Epidermal melanocyte (primary cell): ENCODE results near the gene C5AR1.
"Not testable (repeated sequence)": the region's sequence is repeated elsewhere in the genome, so short reads cannot be mapped to it uniquely, and the experiment has no call there.

ENCODE experiments used
- DNase-seq: peaks from one replicate; pipeline ENCODE4 v3.0.0; 2011; ENCODE audit warnings: low spot score; ENCODE audit not compliant: insufficient read length

The C5AR1 gene

GRCh38 chr19:47309608-47310007, at the start of gene C5AR1:
Gene C5AR1 (plus strand): TSS chr19:47309861. CDS start chr19:47309896, 35 bp downstream.
- no peak for DNase-seq

- no peak for DNase-seq
Measured at GRCh38 chr19:47260476-47260875, 49.2 kb upstream of the C5AR1 start.

- not testable (repeated sequence) for DNase-seq
Measured at GRCh38 chr19:47261946-47262793, 47.5 kb upstream of the C5AR1 start.

- no peak for DNase-seq
Measured at GRCh38 chr19:47264629-47265028, 45.0 kb upstream of the C5AR1 start.

- DNase-seq = no peak
Measured at GRCh38 chr19:47266401-47266941, 43.2 kb upstream of the C5AR1 start.

GRCh38 chr19:47267350-47267759, 42.3 kb upstream of the C5AR1 start:
- DNase-seq = no peak

GRCh38 chr19:47268028-47268427, 41.6 kb upstream of the C5AR1 start:
- no peak for DNase-seq

GRCh38 chr19:47269596-47269995, 40.1 kb upstream of the C5AR1 start:
- no peak for DNase-seq

GRCh38 chr19:47270408-47270807, 39.3 kb upstream of the C5AR1 start:
- no peak for DNase-seq

GRCh38 chr19:47271949-47272348, 37.7 kb upstream of the C5AR1 start:
- DNase-seq = no peak

- DNase-seq = no peak
Measured at GRCh38 chr19:47272448-47273312, 37.0 kb upstream of the C5AR1 start.

- peak; percentile 96 for DNase-seq
Measured at GRCh38 chr19:47273313-47274070, 36.2 kb upstream of the C5AR1 start.

- DNase-seq = peak; percentile 81
Measured at GRCh38 chr19:47274071-47274890, 35.4 kb upstream of the C5AR1 start, which contains the start of gene INAFM1. Gene INAFM1 (plus strand): TSS chr19:47274885. CDS start chr19:47274920, 35 bp downstream.

GRCh38 chr19:47274891-47275761, 34.5 kb upstream of the C5AR1 start:
- no peak for DNase-seq

GRCh38 chr19:47275791-47276461, 33.7 kb upstream of the C5AR1 start:
- DNase-seq = no peak

GRCh38 chr19:47276513-47276912, 33.1 kb upstream of the C5AR1 start:
- not testable (repeated sequence) for DNase-seq

GRCh38 chr19:47280183-47280797, 29.4 kb upstream of the C5AR1 start:
- no peak for DNase-seq

GRCh38 chr19:47283405-47284059, 26.1 kb upstream of the C5AR1 start:
- no peak for DNase-seq
